Vagina (tissue), 2 donors: ENCODE measurements around the gene FOXF1. TPM values are rescaled to one million over a fixed set of nuclear protein-coding genes. Genes with fewer than 3 reads are reported as not detected.

Experiments used
- DNase-seq, 2 donors: peaks; one replicate each; pipeline ENCODE4 v3.0.0-alpha.2; 2017; ENCODE audit errors: extremely low spot score in 2 of 2
- H3K27ac ChIP-seq: fragments of 200-600 bp; sonication (generic); one replicate; pipeline ENCODE4 v1.5.1; 2019
- H3K27me3 ChIP-seq: fragments of 200-600 bp; sonication (generic); one replicate; pipeline ENCODE4 v1.5.1; 2019
- H3K36me3 ChIP-seq, 2 donors: fragments of 200-600 bp; sonication (generic); one replicate each; pipeline ENCODE4 v1.5.1; 2017 to 2019
- H3K4me1 ChIP-seq: fragments of 200-600 bp; sonication (generic); one replicate; pipeline ENCODE4 v1.5.1; 2019
- H3K4me3 ChIP-seq, 2 donors: fragments of 200-600 bp; sonication (generic); 1 replicate in 1 of 2; 2 replicates in 1 of 2; pipeline ENCODE4 v1.5.1; 2016 to 2019
- H3K9me3 ChIP-seq: fragments of 200-600 bp; sonication (generic); one replicate; pipeline ENCODE4 v1.5.1; 2019
- CTCF ChIP-seq, 3 experiments: fragments of 450-650 bp in 2 of 3; fragments of 200-600 bp in 1 of 3; sonication (generic) in 1 of 3; IDR thresholded peaks; one replicate each; pipeline ENCODE4 v1.5.1; 2017 to 2019; ENCODE audit warnings: antibody characterized with exemption in 3 of 3, mild to moderate bottlenecking in 2 of 3, moderate library complexity in 2 of 3
- POLR2A ChIP-seq, 2 donors: fragments of 450-650 bp; IDR thresholded peaks; one replicate each; pipeline ENCODE4 v1.6.1; 2017; ENCODE audit warnings: antibody characterized with exemption in 2 of 2, mild to moderate bottlenecking in 2 of 2, moderate library complexity in 2 of 2
- POLR2AphosphoS5 ChIP-seq, 2 donors: sonication (generic); formaldehyde crosslinking; IDR thresholded peaks; one replicate each; pipeline ENCODE4 v1.9.0; 2017; ENCODE audit warnings: antibody characterized with exemption in 2 of 2, mild to moderate bottlenecking in 2 of 2, low read depth in 1 of 2; ENCODE audit not compliant: insufficient read depth in 1 of 2
- intact Hi-C: fragments of 100-400 bp; cut with DNase I; formaldehyde crosslinking; loops from one replicate; pipeline ENCODE4 v1.15.1; 2023
- total RNA-seq: library from RNA; depleted of rRNA; stranded (reverse); fragments of >200 nt; gene quantifications from one replicate; pipeline ENCODE4 v1.2.3, GENCODE V29; 2016

FOXF1 gene
- total RNA-seq, 1 donor from 2014 or later: 26.0 TPM

DNA sequence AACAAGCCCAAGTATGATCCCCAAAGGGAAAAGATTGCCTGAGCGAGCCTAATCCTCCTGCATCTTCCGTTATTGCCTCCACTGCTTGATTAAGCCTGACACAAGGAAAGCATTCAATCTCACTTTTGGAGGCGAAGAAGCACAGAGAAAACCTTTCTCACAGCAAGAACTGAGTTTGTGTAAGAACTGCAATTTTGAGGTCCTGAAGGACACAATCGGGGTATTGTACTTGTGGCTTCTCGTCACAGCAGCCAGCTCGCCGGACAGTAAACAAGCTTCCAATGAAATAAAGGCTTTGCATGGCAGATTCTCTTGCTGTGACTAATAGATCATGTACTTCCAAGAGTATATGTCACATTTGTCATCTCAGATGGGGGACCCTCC, 18.7 kb upstream of the FOXF1 start:
- TF ChIP-seq POLR2A (IDR thresholded peaks at IDR 0.05) (no peak), CTCF (IDR thresholded peaks at IDR 0.05) (no peak), POLR2AphosphoS5 (IDR thresholded peaks at IDR 0.05; ENCODE audit: insufficient read depth in 1 of 2, low read depth in 1 of 2) (no peak)
- Histone ChIP-seq H3K4me3 (no peak overlapping the region), H3K27me3 (no peaks in the 10 kb centered on the region), H3K36me3 (no peaks in the 10 kb centered on the region), H3K27ac (no peak overlapping the region), H3K9me3 (no peaks in the 10 kb centered on the region), H3K4me1 (peaks cover 5% of the 10 kb centered on the region)
- intact Hi-C loops: no loop called here
- no peak for DNase-seq

DNA sequence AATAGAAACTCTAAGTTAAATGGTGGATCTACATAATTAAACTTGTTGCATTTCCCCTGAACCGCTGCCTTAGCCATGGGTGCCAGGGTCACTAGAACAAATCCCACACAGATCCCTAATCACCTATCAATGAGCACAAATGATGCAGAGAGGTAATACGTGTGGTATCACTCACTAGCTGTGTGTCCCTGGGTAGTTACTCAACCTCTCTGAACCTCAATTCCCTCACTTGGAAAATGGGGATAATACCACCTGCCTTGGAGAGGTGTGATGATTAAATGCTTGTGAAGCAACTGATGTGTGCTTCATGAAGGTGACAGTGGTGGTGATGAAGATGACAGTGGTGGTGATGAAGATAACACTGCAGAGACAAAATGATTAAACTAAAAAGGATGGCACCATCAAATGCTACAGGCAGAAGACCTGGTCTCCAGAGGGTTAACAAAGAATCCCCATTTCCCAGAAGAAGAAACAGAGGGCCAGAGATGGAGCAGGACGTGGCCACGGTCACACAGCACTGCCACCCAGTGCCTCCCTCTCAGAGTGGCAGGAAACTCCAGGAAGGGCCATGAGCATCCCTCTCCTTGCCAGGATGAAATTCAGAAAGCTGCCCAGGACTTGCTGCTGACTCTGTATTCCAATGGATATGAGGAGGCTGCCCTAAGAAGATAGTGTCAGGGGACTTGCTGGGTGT, 17.9 kb upstream of the FOXF1 start:
- Histone ChIP-seq H3K36me3 (no peaks in the 10 kb centered on the region), H3K4me1 (peaks cover 13% of the 10 kb centered on the region), H3K4me3 (no peak overlapping the region), H3K9me3 (no peaks in the 10 kb centered on the region), H3K27ac (no peak overlapping the region), H3K27me3 (peaks cover 3% of the 10 kb centered on the region)
- TF ChIP-seq CTCF (IDR thresholded peaks at IDR 0.05) (no peak), POLR2A (IDR thresholded peaks at IDR 0.05) (no peak), POLR2AphosphoS5 (IDR thresholded peaks at IDR 0.05; ENCODE audit: insufficient read depth in 1 of 2, low read depth in 1 of 2) (no peak)
- no peak for DNase-seq
- intact Hi-C loops: no loop called here

DNA sequence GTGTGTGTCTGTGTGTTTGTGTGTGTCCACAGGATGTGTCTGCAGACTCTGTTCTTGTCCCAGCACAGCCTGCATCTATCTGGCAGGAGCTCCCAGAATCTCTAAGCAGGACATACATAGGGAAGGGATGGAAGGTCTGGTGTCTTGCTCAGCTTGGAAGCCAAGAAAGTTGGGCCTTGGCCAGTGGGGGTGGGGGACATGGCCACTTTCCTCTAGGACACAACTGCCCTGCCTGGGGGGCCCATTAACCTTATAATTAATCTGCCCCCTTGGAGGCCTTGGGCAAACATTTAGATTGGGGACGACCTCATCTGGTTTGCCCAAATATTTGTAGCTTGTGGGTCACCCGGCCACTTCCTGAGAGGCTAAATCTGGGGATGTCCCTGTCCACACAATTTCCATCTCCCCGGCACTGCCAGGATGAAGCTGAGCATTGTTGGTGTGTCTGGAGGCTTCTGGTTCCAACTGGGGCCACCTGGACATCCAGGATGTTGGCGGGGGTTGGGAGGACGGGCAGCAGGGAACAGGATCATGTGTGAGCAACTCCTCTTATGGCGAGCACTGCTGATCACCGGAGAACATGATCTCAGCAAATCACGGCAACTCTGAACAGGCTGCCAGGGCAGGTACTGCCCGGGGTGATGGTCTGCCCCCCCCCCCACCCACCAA, 17.2 kb upstream of the FOXF1 start:
- H3K4me1 ChIP-seq: peaks cover 20% of the 10 kb centered on the region
- H3K4me3 ChIP-seq: no peak overlapping the region
- H3K27me3 ChIP-seq: peaks cover 10% of the 10 kb centered on the region
- intact Hi-C loops: no loop called here
- H3K36me3 ChIP-seq: no peaks in the 10 kb centered on the region
- H3K27ac ChIP-seq: no peak overlapping the region
- no peak for TF ChIP-seq CTCF (IDR thresholded peaks at IDR 0.05)
- TF ChIP-seq POLR2AphosphoS5 (IDR thresholded peaks at IDR 0.05; ENCODE audit: insufficient read depth in 1 of 2, low read depth in 1 of 2): no peak
- no peak for TF ChIP-seq POLR2A (IDR thresholded peaks at IDR 0.05)
- no peak for DNase-seq
- no peaks in the 10 kb centered on the region for H3K9me3 ChIP-seq

GRCh38 chr16:86494039-86494564, 16.2 kb upstream of the FOXF1 start:
- intact Hi-C loops: no loop called here
- TF ChIP-seq POLR2A (IDR thresholded peaks at IDR 0.05) (no peak), CTCF (IDR thresholded peaks at IDR 0.05) (no peak), POLR2AphosphoS5 (IDR thresholded peaks at IDR 0.05; ENCODE audit: insufficient read depth in 1 of 2, low read depth in 1 of 2) (no peak)
- no peaks in the 10 kb centered on the region for H3K36me3 ChIP-seq
- H3K27me3 ChIP-seq: peaks cover 18% of the 10 kb centered on the region
- no peak overlapping the region for H3K4me3 ChIP-seq
- no peak for DNase-seq
- no peaks in the 10 kb centered on the region for H3K9me3 ChIP-seq
- no peak overlapping the region for H3K27ac ChIP-seq
- H3K4me1 ChIP-seq: peaks cover 30% of the 10 kb centered on the region
